ENCODE data around the gene USP48.

The USP48 gene

DNA sequence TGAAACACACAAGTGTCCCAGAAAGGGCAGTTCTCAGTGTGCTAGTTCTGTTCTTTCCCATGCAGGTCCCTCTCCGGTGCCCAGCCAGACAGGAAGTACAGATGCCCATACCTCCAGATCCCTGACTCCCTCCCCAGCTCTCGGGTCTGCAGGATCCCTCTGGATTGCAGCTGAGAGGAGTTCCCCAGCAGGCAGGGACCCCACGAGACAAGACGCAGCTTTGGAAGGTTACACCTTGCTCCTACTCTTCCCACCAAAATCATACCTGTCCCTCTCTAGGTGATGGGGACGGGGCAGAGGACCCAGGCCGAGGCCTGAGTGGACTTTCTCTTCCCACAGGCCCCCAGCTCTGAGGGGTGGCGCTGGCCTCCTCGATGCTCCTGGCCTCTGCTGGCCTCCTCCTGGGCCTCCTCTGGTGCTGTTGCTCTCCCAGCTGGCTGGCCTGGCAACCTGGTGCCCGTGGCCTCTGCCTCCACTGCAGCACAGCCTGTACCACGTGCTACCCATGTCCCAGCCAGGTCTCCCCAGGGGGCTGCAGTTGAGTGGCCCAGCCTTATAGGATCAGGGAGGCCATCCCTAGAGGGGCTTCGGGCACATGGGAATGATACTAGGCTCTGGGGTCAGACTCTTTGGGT is 38.6 kb upstream of the USP48 start:
- TF ChIP-seq GATA3 (IDR thresholded peaks at IDR 0.05; ENCODE audit: low read depth, low read length) (no peak), GATA2 (IDR thresholded peaks at IDR 0.05; ENCODE audit: low read depth, low read length) (no peak)

DNA sequence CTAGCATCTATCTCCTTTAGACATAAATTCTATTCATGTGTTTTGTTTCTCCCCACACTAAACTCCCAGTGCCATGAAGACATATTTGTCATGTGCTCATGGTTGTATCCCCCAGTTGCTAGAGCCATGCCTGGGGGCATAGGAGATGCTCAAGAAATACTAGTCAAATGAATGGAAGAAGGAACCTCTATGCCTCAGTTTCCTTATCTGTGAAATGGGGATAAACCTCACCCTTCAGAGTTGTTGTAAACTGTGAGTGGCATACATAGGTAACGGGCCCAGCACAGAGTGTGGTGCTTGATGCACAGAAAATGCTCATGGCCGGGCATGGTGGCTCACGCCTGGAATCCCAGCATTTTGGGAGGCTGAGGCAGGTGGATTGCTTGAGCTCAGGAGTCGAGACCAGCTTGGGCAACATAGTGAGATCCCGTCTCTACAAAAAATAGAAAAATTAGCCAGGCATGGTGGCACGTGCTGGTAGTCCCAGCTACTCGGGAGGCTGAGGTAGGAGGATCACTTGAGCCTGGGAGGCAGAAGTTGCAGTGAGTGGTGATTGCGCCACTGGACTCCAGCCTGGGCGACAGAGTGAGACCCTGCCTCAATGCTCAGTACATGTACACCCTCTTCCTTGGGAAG is 37.8 kb upstream of the USP48 start:
- no peak for TF ChIP-seq GATA3 (IDR thresholded peaks at IDR 0.05; ENCODE audit: low read depth, low read length)
- no peak for TF ChIP-seq GATA2 (IDR thresholded peaks at IDR 0.05; ENCODE audit: low read depth, low read length)

DNA sequence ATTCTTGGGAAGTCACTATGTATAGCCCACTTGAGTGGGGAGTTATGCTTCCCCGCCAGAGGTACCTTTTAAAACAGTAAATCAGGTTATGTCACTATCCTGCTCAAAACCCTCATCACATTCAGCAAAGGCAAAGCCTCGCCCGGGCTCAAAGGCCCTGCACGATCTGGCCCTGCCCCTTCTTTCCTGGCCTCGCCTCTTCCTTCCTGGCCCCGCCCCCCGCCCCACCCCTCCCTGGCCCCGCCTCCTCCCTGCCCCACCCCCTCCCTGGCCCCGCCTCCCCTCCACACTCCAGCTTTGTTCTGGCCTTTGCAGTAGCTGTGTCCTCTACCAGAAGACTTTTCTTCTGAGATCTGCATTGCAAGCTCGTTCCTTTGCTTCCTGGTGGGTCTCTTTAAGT is 35.7 kb upstream of the USP48 start:
- TF ChIP-seq GATA3 (IDR thresholded peaks at IDR 0.05; ENCODE audit: low read depth, low read length) (no peak), GATA2 (IDR thresholded peaks at IDR 0.05; ENCODE audit: low read depth, low read length) (no peak)

DNA sequence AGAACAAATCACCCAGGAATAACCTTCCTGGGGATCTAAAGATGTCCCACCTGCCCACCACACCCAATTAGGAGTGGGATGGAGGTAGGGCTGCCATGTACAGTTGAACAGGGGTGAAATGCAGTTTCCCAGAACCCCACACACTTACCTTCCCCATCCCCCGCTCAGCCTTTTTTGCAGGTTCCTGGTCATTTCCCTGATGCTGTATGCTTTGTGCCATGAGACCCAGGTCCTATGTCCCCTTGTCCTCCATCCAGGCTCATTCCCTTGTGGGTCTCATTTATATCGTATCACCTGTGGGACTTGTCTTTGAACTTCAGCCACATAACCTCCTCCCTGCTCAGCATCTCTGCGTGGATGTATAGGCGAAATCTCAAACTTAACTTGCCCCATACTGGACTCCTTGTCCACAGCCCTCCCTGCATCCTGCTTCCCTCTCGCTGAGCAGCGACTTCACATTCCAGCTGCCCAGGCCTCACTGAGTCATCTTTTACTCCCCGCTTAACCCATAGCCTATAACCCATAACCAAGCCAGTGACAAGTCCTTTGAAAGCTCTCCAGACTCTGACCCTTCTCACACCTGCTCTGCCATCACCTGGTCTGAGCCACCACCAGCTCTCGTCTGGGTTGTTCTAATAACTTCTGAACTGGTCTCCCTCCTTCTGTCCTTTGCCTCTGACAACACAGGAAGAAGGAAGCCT is 33.8 kb upstream of the USP48 start:
- TF ChIP-seq GATA2 (IDR thresholded peaks at IDR 0.05; ENCODE audit: low read depth, low read length): no peak
- no peak for TF ChIP-seq GATA3 (IDR thresholded peaks at IDR 0.05; ENCODE audit: low read depth, low read length)

DNA sequence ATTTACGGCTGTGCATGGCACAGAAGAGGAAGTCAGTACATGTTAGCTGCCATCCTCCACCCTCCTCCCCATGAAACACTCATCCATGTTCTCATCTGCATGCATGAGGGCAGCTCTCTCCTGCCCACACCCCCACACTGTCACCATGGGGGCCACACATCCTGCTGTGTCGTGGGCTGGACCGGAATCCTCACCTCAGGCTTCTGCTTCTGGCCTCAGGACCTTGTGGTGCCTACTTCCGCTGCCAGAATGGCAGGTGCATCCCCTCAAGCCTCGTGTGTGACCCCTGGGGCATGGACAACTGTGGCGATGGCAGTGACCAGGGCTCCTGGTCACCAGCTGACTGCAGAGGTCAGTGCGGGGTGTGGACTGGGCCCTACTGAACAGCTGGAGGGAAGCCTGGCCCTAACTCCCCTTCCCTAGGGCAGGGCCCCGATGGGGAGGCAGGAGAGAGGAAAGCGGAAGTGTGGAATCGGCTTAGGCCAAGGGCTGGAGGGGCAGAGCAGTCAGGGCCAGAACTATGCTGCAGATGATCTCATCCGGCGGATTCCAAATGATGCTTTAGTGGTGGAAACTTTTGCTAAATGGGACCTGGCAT is 32.9 kb upstream of the USP48 start:
- TF ChIP-seq GATA3 (IDR thresholded peaks at IDR 0.05; ENCODE audit: low read depth, low read length) (no peak), GATA2 (IDR thresholded peaks at IDR 0.05; ENCODE audit: low read depth, low read length) (no peak)

DNA sequence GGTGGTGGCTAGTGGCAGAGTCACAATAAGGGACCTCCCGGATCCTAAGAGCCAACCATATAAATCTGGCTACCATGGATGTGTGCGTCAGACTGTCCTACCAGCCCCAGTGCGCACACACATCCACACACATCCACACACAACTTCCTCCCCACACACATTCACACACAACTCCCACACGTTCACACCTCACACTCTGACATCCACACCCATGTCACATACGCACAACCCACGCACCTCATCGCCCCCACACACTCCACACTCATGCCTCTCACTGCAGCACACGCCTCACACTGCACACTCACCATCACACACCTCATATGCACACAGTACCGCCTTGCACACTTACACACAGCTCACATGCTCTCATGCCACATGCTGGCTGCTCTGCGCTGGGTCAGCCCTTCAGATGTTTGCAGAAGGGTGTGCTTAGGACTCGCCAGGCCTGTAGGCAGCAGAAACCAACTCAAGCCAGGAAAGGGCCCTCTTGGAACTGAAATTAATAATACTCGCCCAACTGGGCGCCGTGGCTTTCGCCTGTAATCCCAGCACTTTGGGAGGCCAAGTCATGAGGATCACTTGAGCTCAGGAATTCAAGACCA is 32.1 kb upstream of the USP48 start:
- no peak for TF ChIP-seq GATA3 (IDR thresholded peaks at IDR 0.05; ENCODE audit: low read depth, low read length)
- TF ChIP-seq GATA2 (IDR thresholded peaks at IDR 0.05; ENCODE audit: low read depth, low read length): no peak

DNA sequence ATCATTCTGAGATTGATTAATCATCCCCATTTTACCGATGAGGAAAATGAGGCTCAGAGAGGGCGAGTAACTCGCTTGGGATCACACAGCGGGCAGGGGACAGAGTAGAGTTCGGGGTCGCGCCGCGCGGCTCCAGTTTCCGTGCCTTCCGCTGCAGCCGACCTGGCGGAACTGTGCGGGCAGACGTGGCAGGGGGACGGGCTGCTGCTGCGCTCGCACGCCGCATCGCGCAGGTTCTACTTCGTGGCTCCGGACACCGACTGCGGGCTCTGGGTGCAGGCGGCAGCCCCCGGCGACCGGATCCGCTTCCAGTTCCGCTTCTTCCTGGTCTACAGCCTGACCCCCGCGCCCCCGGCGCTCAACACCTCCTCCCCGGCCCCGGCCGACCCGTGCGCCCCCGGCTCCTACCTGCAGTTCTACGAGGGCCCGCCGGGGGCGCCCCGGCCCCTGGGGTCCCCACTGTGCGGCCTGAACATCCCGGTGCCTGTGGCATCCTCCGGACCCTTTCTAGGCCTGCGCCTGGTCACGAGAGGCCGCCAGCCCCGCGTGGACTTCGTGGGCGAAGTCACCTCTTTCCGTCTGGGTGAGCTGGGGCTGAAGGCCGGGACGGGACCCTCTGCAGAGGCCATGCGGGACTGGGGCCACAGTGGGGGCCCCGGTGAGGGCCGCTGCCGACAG is 31.4 kb upstream of the USP48 start:
- TF ChIP-seq GATA2 (IDR thresholded peaks at IDR 0.05; ENCODE audit: low read depth, low read length) (no peak), GATA3 (IDR thresholded peaks at IDR 0.05; ENCODE audit: low read depth, low read length) (no peak)

DNA sequence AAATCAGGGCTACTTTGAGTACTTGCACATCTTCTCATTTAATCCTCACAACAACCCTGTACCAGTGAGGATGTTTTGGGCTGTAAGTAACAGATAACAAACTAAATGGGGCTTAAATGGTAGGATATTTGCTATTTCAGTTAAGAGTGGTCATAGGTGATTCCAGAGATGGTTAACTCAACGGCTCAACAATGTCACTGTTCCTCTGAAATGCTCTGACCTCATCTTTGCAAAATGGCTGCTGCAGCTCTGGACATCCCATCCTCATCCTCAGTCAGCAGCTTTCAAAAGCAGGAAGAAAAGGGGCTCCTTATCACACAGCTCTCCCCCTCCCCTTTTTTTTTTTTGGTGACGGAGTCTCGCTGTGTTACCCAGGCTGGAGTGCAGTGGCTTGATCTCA is 30.6 kb upstream of the USP48 start:
- TF ChIP-seq GATA2 (IDR thresholded peaks at IDR 0.05; ENCODE audit: low read depth, low read length): no peak
- no peak for TF ChIP-seq GATA3 (IDR thresholded peaks at IDR 0.05; ENCODE audit: low read depth, low read length)

DNA sequence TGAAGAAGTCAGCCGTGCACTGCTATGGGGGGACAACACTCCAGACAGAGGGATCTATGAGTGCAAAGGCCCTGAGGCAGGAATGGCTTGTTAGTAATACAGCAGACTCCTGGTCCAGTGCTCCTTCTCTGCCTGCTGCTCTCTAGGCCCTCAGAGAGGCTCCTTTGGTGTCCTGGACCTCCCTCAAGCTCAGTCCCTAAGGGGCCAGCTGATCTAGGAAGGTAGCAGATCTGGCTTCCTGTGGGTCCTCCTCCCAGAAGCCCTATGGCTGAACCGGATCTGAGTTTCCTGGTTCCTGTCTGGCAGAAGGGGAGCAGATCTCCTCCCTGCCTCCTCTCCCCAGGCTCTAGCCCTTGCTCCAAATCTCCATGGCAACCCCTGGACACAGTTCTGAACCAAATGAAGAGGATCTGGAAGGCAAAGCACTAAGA is 28.9 kb upstream of the USP48 start, which contains the start of gene LDLRAD2:
Gene LDLRAD2, plus strand, starts transcription at position 391 of the 431 bp plus-strand sequence. CDS start 187 bp downstream, outside the sequence.
- TF ChIP-seq GATA3 (IDR thresholded peaks at IDR 0.05; ENCODE audit: low read depth, low read length) (no peak), GATA2 (IDR thresholded peaks at IDR 0.05; ENCODE audit: low read depth, low read length) (no peak)

DNA sequence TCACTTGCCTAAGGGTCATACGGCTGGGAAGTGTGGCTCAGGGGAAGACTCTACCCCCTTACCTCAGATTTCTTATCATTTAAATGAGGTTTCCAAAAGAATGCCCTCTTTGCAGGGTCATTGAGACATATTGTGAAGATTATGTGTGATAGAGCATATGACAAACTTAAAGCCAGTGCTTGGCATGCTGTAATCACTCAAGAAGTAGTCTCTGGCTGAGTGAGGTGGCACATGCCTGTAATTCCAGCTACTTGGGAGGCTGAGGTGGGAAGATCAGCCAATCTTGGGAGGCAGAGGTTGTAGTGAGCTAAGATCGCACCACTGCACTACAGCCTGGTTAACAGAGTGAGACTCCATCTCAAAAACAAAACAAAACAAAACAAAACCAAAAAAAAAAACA is 21.6 kb upstream of the USP48 start:
- TF ChIP-seq GATA3 (IDR thresholded peaks at IDR 0.05; ENCODE audit: low read depth, low read length): no peak

DNA sequence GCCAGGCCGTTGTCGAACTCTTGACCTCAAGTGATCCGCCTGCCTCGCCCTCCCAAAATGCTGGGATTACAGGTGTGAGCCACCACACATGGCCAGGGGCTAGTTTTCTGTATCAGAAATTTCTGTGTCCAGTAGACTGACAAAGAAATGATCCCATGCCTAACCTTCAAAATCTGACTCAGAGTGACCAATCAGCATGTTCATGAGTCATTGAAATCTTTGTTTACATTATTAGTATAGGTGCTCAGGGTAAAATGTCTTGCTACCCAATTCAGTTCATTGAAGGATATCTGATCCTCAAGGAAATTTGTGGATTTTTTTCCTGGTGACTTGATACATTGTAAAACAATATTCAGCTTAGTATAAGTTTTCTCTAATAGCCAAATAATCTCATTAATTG is 18.2 kb upstream of the USP48 start:
- TF ChIP-seq GATA2 (IDR thresholded peaks at IDR 0.05; ENCODE audit: low read depth, low read length): no peak
- TF ChIP-seq GATA3 (IDR thresholded peaks at IDR 0.05; ENCODE audit: low read depth, low read length): no peak

DNA sequence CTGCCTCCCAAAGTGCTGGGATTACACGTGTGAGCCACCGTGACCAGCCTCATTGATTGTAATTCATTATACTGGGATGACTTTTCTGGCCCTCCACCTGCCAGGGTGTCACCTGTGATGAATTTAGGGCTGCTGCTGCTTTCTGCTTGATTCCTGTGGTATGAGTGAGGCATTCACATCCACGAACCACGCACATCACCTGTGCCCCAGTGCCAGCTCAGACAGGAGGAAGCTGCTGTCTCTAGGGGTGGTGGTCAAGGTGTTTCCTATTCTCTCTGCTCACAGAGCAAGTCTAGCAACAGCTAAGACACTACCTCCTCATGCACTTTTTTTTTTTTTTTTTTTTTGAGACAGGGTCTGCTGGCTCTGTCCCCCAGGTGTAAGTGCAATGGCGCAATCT is 16.8 kb upstream of the USP48 start:
- TF ChIP-seq GATA2 (IDR thresholded peaks at IDR 0.05; ENCODE audit: low read depth, low read length): no peak
- no peak for TF ChIP-seq GATA3 (IDR thresholded peaks at IDR 0.05; ENCODE audit: low read depth, low read length)

DNA sequence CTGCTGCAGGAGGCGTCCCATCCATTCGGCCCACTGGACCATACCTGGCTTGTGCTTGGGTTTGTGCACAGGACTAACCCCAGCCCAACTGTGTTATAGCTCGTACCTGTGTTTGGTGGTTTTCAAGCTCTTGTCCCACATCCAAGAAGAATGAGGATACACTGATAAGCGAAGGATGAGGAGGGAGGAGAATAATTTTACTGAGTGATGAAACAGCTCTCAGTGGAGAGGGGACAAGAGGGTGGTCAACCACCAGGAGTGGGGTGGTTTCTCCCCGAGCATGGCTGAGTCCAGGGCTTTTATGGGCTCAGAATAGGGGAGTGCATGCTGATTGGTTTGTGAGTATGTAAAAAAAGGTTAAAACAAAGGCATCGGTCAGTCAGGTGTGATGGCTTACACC is 12.1 kb upstream of the USP48 start:
- TF ChIP-seq GATA2 (IDR thresholded peaks at IDR 0.05; ENCODE audit: low read depth, low read length) (no peak), GATA3 (IDR thresholded peaks at IDR 0.05; ENCODE audit: low read depth, low read length) (no peak)

DNA sequence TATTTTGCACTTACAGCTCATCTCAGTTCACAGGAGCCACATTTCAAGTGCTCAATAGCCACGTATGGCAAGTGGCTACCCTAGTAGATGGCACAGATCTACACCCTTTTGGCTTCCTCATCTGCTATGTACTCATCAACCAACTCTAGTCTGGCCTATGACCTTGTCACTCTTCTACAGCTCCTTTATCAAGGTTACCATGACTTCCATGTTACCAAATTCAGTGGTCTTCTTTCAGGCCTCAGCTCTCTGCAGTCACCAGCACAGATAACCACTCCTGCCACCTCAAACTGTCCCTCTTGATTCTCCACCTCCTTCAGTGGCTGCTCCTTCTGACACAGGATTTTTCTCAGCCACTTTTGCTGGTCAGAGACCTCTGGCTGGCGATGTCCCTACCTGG is 11.7 kb upstream of the USP48 start:
- TF ChIP-seq GATA2 (IDR thresholded peaks at IDR 0.05; ENCODE audit: low read depth, low read length): no peak
- TF ChIP-seq GATA3 (IDR thresholded peaks at IDR 0.05; ENCODE audit: low read depth, low read length): no peak

Data from SH-SY5Y (cell line).